ENCODE measurements around the gene SDS. TPM values are rescaled to one million over a fixed set of nuclear protein-coding genes. Genes with fewer than 3 reads are reported as not detected.
"Not testable (repeated sequence)": the region's sequence is repeated elsewhere in the genome, so short reads cannot be mapped to it uniquely, and the experiment has no call there.

SDS gene
- polyA plus RNA-seq, 3 donors = 0.19 to 0.53 (median 0.45) TPM

DNA sequence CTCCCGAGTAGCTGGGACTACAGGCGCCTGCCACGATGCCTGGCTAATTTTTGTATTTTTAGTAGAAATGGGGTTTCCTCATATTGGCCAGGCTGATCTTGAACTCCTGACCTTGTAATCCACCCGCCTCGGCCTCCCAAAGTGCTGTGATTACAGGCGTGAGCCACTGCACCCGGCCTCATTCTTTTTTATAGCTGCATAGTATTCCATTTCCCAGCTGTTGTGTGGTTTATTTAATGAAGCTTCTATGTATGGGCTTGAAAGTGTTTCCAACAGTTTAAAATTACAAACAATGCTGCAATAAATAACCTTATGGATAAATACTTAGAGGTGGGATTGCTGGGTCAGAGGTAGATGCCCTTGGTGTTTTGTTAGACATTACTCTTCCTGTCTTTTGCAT lies 49.5 kb downstream of the SDS start:
- not testable (repeated sequence) for DNase-seq

DNA sequence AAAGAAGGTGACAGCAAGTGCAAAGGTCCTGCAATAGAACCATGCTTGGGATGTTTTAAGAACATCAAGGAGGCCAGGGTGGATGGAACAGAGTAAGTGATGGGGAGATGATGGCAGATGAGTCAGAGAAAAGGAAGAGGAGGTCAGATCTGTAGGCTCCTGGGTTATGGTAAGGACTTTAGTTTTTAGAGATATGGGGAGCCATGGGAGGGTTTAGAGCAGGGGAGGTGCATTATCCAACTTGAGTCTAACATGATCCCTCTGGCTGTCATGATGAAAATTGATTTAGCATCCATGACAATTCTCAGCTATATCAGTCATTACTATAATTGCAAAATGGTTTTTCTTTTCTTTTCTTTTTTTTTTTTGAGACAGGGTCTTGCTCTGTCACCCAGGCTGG lies 52.6 kb downstream of the SDS start:
- no peak for DNase-seq

DNA sequence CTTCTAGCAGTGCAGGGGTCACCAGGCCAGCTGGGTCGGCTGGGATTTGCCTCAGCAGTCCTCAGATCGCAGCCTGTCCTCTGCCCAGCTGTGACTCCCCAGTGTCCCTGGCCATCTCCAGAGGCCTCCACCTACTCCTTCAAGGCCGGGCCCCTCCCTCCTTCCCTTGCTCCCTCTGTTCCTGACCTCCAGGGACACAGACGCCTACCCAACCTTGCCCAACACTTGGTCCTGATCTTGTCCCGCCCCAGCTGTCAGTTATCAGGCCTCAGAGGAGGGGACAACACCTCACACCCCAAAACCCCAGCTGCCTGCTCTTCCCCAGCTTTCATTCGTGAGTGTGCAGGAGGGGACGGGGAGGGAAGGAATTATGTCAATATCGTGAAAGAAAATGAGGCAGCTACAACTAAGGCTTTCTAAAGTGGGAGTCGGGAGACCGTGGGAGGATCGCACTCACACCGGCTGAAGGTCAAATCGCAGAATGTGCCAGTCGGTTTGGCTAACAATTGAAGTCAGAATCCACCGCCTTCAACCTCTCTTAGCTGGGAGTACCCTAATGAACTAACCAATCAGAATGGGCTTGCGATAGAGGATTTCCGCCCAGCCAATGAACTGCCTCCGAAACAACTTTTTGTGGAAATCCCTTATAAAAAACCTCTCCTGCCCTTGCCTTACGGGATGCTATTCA lies 54.7 kb downstream of the SDS start:
- no peak for DNase-seq

DNA sequence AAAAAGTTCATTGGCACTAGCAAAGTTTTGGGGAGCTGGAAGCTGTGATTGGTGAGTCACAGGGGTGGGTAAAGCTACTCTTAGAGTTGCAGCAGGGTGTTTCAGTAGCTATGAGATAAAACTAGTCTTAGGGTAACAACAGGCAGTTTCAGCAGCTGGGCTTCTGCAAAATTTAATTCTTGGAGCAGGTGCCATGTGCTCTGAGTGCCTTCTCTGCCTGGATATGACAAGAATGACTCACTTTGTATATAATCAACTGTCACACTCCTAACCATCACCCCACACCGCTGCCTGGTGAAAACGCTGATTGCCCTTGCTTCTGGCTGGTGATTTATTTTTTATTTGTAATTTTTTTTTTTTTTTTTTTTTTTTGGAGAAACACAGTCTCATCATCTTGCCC lies 55.8 kb downstream of the SDS start:
- no peak for DNase-seq

DNA sequence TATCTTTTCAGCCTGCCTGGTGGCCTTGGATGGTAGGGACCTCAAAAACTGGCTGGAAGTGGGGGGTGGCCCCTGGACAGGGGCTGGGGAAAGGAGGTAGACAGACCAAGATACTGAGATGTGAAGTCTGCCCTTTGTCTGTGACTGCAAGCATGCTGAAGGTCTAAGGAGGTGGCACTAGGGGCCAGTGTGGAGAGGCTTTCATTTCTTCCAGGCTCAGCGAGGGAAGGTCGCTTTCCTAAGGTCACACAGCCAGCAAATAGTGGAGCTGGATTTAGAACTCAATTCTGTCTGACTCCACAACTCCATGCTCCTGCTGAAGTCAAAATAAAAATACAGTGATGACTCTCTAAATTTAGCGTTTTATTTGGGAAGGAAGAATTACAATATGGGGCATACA lies 56.6 kb downstream of the SDS start:
- DNase-seq = no peak

DNA sequence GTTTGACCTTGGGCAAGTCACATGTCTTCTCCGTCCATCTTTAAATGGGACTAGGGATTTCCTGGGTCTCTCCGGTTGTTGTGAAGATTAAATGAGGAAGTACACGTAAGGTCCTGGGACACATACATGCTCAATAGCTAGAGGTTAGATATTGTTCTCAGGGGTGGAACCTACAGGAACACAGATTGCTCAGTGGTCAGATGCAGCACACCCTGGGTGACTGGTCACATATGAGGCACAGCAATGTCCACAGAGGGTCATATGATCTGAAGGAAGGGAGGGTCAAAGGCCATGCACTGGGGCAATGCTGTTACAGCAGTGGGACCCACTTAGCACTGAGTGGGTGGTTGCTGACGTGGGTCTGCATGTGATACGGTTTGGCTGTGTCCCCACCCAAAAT lies 57.3 kb downstream of the SDS start:
- no peak for DNase-seq

DNA sequence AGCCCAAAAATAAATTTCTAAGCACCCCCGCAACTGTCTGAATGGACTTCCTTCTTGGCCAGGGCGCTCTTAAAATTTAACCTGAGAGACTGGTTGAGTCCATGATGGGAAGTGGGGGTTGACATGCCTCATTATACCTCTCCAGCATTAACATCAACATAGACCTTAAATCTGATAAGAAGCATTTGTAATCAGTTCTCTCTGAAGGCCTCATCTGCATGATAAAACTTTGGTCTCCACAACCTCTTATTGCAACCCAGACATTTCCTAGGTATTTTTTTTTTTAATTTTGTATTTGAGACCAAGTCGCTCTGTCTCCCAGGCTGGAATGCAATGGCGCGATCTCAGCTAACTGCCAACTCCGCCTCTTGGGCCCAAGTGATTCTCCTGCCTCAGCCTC lies 58.4 kb downstream of the SDS start:
- DNase-seq = no peak

Other genes starting within 250 kb of the SDS start
- gene DDX54, start 218.4 kb downstream of the SDS start, polyA plus RNA-seq (ENCODE audit: insufficient read length in 3 of 3) = 100 to 1,000 TPM in 1 of 3 donors, 10 to 100 TPM in 2; 71.7 to 106 (median 97.1) TPM
- 10 to 100 TPM; 17.2 to 21.5 (median 20.5) TPM for gene RITA1, start 218.2 kb downstream of the SDS start, polyA plus RNA-seq (ENCODE audit: insufficient read length in 3 of 3)
- 10 to 100 TPM; 32.7 to 49.4 (median 47.8) TPM for gene TPCN1, start 182.4 kb downstream of the SDS start, polyA plus RNA-seq (ENCODE audit: insufficient read length in 3 of 3)
- gene SLC8B1, start 68.8 kb downstream of the SDS start, polyA plus RNA-seq (ENCODE audit: insufficient read length in 3 of 3) = 10 to 100 TPM; 14.2 to 20.6 (median 14.9) TPM
- gene PLBD2, start 45.3 kb downstream of the SDS start, polyA plus RNA-seq (ENCODE audit: insufficient read length in 3 of 3) = 10 to 100 TPM; 16.6 to 23.0 (median 21.8) TPM
- gene SDSL, start 18.5 kb upstream of the SDS start, polyA plus RNA-seq (ENCODE audit: insufficient read length in 3 of 3) = 10 to 100 TPM; 15.4 to 18.2 (median 16.2) TPM
- not detected for gene LHX5, start 68.0 kb upstream of the SDS start, polyA plus RNA-seq (ENCODE audit: insufficient read length in 3 of 3)